Measurements from ENCODE around the gene ADRB2. TPM values are rescaled to one million over a fixed set of nuclear protein-coding genes. Genes with fewer than 3 reads are reported as not detected.

Gene ADRB2
- total and polyA plus RNA-seq, 2 experiments from 2014 or later: 7.3 to 10.9 TPM

DNA sequence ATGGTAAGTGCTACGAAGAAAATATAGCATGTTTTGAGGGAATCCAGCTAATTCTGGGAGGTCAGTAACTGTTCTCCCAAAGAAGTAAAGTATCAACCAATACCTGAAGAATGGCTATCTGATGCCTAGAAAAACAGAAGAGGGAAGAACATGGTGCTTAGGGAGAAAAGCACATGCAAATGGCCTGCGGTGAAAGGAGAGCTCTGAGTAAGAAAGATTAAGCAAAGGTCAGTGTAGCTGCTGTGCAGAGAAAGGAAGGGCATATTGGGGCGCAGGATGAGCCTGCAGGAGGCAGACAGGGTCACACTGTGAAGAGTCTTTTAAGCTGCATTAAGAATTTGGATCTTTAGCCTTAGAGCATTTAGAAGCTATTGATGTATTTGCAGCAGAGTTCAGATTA lies 11.0 kb downstream of the ADRB2 start:
- H3K4me3 ChIP-seq: no peak overlapping the region
- TF ChIP-seq CTCF (IDR thresholded peaks at IDR 0.05; ENCODE audit: low read depth, low read length): no peak
- H3K27me3 ChIP-seq: no peaks in the 10 kb centered on the region
- peaks cover 28% of the 10 kb centered on the region for H3K4me1 ChIP-seq (ENCODE audit: low read depth)
- H3K27ac ChIP-seq: no peak overlapping the region
- DNase-seq (ENCODE audit: low read depth in 1 of 2, low spot score in 1 of 2): no peak
- H3K36me3 ChIP-seq: no peaks in the 10 kb centered on the region
- H3K9me3 ChIP-seq (ENCODE audit: low read depth): no peaks in the 10 kb centered on the region

- Histone ChIP-seq H3K4me1 (ENCODE audit: low read depth) (peaks cover 19% of the 10 kb centered on the region), H3K9me3 (ENCODE audit: low read depth) (no peaks in the 10 kb centered on the region), H3K27me3 (no peaks in the 10 kb centered on the region), H3K4me3 (no peak overlapping the region), H3K36me3 (no peaks in the 10 kb centered on the region), H3K27ac (no peak overlapping the region)
- TF ChIP-seq CTCF (IDR thresholded peaks at IDR 0.05; ENCODE audit: low read depth, low read length): no peak
- DNase-seq (ENCODE audit: low read depth in 1 of 2, low spot score in 1 of 2): no peak
These were observed 11.9 kb downstream of the ADRB2 start for GRCh38 chr5:148838357-148838756.

GRCh38 chr5:148839960-148840359 lies 13.5 kb downstream of the ADRB2 start:
- DNase-seq (ENCODE audit: low read depth in 1 of 2, low spot score in 1 of 2): no peak
- Histone ChIP-seq H3K27ac (no peak overlapping the region), H3K36me3 (no peaks in the 10 kb centered on the region), H3K9me3 (ENCODE audit: low read depth) (no peaks in the 10 kb centered on the region), H3K4me3 (no peak overlapping the region), H3K4me1 (ENCODE audit: low read depth) (peaks cover 3% of the 10 kb centered on the region), H3K27me3 (no peaks in the 10 kb centered on the region)
- no peak for TF ChIP-seq CTCF (IDR thresholded peaks at IDR 0.05; ENCODE audit: low read depth, low read length)

GRCh38 chr5:148840531-148840930 lies 14.1 kb downstream of the ADRB2 start:
- Histone ChIP-seq H3K27ac (no peak overlapping the region), H3K9me3 (ENCODE audit: low read depth) (no peaks in the 10 kb centered on the region), H3K4me1 (ENCODE audit: low read depth) (no peaks in the 10 kb centered on the region), H3K36me3 (no peaks in the 10 kb centered on the region), H3K4me3 (no peak overlapping the region), H3K27me3 (no peaks in the 10 kb centered on the region)
- TF ChIP-seq CTCF (IDR thresholded peaks at IDR 0.05; ENCODE audit: low read depth, low read length): no peak
- DNase-seq (ENCODE audit: low read depth in 1 of 2, low spot score in 1 of 2): no peak

GRCh38 chr5:148841519-148841918 lies 15.1 kb downstream of the ADRB2 start:
- no peaks in the 10 kb centered on the region for H3K9me3 ChIP-seq (ENCODE audit: low read depth)
- DNase-seq (ENCODE audit: low read depth in 1 of 2, low spot score in 1 of 2): no peak
- H3K27ac ChIP-seq: no peak overlapping the region
- H3K4me3 ChIP-seq: no peak overlapping the region
- H3K4me1 ChIP-seq (ENCODE audit: low read depth): no peaks in the 10 kb centered on the region
- TF ChIP-seq CTCF (IDR thresholded peaks at IDR 0.05; ENCODE audit: low read depth, low read length): no peak
- H3K36me3 ChIP-seq: no peaks in the 10 kb centered on the region
- no peaks in the 10 kb centered on the region for H3K27me3 ChIP-seq

- no peak for TF ChIP-seq CTCF (IDR thresholded peaks at IDR 0.05; ENCODE audit: low read depth, low read length)
- Histone ChIP-seq H3K4me3 (no peak overlapping the region), H3K36me3 (no peaks in the 10 kb centered on the region), H3K4me1 (ENCODE audit: low read depth) (no peaks in the 10 kb centered on the region), H3K27me3 (no peaks in the 10 kb centered on the region), H3K9me3 (ENCODE audit: low read depth) (no peaks in the 10 kb centered on the region), H3K27ac (no peak overlapping the region)
- DNase-seq (ENCODE audit: low read depth in 1 of 2, low spot score in 1 of 2): no peak
These were observed 15.8 kb downstream of the ADRB2 start for GRCh38 chr5:148842161-148842560.

All from cardiac muscle cell (in vitro differentiated cells and primary cell).